HG03095 (cell line): ENCODE data around the gene KCNS3.

ENCODE experiments used
- ATAC-seq: cut with Tn5 transposase; IDR thresholded peaks from one replicate; pipeline ENCODE4 v1.9.1; 2021; ENCODE audit warnings: moderate library complexity; ENCODE audit not compliant: unreplicated experiment

The KCNS3 gene, protein sequence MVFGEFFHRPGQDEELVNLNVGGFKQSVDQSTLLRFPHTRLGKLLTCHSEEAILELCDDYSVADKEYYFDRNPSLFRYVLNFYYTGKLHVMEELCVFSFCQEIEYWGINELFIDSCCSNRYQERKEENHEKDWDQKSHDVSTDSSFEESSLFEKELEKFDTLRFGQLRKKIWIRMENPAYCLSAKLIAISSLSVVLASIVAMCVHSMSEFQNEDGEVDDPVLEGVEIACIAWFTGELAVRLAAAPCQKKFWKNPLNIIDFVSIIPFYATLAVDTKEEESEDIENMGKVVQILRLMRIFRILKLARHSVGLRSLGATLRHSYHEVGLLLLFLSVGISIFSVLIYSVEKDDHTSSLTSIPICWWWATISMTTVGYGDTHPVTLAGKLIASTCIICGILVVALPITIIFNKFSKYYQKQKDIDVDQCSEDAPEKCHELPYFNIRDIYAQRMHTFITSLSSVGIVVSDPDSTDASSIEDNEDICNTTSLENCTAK

DNA sequence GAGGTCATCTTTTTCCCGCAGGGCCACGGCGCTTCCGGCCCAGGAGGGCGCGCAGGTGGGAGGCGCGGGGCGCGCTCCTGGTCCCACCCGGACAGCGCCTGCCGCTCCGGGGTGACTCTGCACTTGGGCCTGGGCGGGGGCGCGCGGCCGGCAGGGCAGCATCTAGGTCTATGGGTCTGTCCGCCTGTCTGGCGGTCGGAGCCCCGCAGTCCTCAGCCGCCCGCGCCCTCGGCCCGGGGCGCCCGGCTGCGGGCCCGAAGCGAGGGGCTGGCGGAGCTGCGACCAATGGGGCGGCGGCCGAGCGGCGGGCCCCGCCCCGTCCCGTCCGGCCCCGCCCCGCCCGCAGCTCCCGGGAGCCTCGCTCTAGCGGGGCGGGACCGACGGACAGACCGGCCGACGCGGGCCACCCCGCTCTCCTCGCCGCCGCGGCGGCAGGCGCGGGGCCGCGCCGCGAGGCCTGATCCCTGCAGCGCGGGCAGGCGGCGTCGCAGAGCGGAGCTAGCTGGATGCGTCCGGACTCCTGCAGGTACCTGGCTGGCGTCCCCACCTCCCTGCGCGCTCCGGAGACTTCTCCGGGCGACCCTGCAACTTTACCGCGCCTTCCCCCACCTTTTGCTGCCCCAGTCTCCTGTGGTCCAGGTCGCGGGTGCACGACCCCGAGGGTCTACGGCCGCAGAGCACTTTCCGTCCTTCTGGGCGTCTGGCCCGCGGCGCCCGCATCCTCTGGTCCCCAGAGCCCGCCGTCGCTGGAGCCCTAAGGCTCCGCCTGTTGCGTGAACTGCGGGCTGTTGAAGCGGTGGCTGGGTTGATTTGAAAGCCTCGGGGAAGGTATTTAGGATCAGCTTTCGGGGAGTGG is at the start of gene KCNS3:
KCNS3 (plus strand) TSS at position 387 of the 856 bp plus-strand sequence. CDS start 52,342 bp downstream, outside the sequence.
- peak; percentile 80 for ATAC-seq

DNA sequence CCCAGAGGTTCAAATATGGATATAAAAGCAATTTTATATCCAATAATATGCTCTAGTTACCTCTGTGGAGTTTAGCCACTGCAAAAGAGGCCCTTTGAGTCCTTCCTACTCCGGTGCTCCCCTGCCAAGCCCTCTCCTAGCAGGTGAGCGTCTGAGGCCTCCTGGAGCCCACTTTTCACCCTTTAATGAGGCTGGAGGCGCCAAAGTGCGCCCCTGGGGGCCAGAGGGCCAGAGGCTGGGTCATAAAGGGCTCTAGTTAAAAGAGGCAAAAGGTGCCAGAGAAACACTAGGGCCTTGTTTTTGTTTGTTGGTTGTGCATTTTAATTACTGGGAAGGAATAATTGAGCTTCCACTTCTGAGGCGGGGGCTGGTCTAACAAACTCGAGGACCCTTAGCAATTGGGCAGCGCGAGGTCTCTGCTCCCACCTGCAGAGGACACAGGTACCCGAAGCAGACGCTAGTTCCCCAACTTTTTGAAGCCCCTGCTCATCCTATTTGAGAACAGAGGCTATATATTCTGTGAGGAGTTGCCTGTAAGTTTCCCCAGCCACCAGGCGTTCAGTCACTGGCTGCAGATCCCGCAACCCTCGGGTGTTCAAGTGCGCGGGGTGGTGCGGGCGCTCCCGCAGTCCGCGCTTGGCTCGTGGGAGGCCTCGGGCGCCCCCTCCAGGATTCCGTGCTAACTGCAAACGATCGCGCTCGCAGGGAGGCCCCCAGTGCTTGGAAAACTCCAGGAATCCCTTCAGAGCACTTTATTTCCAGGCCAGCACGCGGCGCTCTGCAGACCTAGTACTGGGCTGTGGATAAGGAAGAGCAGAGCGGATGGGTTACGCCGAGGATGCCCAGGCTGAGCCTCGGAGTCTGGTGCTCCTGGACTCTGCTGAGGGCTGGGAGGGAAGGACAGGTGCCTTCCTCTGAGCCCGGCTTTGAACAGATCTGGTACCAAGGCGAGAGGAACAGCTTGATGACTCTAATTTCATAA is 48.1 kb upstream of the KCNS3 start:
- peak; percentile 94 for ATAC-seq

DNA sequence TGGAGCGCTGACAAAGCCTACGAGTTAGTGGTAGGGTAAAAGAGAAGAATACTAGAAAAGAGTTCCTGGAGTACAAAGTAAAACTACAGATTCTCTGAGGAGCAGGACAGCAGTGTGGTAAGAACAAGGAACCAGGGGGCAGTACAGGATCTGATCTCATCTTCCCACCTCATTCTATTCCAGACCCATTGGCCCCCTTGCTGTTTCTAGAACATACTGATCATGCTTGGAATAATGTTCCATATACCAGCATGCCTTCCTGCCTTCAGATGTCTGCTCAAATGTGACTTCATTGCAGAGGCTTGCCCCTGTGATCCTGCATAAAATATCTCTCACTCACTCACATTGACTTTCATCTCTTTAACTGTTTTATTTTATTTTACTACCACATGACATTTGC is 43.0 kb upstream of the KCNS3 start:
- no peak for ATAC-seq

DNA sequence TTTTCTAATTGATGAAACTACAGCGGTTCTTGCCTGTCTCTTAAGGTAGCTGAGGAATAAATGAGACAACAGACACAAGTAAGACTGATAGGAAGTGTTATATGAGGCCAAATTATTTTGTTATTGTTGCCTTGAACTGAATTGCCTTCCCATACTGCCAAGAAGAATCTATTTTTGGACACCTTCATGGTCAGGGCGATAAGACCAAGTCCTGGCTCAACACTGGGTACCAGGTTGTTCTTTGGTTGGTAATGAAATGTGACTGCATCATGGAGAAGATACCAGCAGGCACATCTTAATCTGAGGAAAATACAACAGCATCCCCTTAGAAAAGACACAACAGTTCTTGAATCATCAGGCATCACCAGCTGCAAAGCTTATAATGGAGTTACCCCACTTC is 38.5 kb upstream of the KCNS3 start:
- ATAC-seq = no peak

DNA sequence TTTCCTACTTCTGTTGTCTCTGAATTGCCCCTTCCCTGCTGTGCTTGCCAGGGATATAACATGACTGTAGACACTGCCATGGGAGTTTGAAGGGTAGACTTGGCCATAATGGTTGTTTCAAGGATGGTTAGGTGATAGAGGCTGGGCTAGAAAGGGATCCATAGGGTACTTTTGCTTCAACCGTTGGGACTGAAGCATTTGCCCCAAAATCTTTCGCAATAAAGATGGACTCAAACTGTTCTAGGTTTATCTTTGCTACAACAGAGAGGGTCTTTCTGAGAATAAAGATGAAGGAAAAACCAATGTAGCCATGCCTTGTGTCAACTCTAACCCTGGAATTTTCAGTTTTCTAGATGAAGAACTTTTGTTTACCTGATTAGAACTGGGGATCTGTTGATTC is 35.0 kb upstream of the KCNS3 start:
- ATAC-seq = no peak

DNA sequence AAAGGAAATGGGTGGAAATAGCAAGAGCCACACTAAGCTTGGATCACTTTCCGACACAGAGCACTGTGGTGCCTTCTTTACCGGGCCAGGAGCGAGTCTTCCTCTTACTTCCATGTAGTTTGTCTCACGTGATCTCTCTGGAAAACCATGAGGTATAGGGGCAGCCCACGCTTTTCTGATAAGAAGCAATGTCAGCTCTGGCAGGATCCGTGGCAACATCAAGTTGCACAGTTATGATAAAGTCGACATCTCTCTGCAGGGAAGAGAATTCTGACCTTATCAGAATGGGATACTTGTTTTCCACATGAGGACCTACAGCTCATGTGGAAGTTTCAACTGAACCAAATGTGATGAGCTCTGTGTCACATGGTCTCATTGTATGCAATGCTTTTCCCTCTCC is 32.7 kb upstream of the KCNS3 start:
- no peak for ATAC-seq

DNA sequence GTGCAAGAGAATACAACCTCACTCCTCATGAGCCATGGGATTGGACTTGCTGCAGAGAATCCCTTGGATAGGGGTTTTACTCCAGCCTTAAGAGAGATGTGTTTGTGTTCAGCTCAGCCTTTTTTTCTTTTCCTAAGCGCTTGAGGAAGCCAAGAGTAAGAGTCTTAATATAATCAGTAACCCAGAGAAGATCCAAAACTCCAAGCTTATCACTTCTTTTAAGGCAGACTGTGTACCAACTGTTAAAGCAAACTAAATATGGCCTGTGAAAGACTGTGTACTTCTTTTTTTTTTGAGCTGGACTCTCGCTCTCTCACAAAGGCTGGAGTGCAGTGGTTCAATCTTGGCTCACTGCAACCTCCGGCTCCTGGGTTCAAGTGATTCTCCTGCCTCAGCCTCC is 31.8 kb upstream of the KCNS3 start:
- no peak for ATAC-seq

DNA sequence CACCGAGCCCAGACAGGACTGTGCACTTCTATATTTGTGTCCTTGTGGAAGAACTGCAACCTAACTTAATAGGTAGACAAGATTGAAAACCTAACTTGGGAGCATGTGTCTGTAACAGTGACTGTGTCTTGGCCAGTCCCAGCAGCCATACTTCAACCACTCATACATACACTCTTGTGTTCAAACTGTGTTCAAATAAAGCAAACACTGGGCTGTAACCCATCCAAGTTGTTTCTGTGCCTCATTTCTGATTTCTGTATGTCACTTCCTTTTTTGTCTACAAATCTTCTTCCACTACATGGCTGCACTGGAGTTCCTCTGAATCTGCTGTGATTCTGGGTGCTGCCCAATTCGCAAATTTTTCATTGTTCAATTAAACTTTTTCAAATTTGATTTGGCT is 31.2 kb upstream of the KCNS3 start:
- ATAC-seq = no peak

DNA sequence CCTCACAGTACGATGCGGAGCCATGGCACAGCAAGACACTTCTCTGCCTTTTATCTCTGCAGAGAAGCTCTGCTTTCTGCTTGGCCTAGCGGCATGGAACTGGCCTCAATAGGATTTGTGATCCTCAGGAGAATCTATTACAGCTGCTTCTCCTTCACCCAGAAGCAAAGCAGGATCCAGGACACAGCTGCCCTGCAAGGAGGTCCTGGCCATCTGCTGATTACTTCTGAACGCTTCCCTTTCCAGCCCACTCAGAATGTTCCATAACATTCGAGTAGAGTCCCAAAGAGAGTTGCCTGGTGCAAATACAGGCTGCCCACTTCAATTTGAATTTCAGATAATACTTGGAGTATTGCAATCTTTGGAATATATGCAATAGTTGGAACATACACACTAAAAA is 29.2 kb upstream of the KCNS3 start:
- ATAC-seq = no peak

DNA sequence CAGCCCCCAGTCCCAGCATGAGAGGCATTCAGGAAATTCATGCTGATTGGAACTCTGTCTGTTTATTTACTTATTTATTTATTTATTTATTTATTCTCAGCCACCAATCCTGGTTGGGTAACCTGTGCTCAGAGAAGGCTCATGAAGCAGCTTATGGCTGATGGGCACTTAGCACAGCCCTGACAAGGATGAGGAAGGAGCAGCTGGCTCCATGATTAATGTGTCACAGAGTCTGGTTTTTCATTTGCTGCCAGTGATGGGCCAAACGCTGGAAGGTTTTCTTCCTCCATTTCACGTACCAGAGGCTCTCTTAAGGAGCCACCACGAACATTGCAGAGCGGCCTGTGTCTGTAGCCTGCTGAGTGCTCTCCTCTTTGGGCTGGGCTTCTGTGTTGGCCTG is 28.3 kb upstream of the KCNS3 start:
- no peak for ATAC-seq

DNA sequence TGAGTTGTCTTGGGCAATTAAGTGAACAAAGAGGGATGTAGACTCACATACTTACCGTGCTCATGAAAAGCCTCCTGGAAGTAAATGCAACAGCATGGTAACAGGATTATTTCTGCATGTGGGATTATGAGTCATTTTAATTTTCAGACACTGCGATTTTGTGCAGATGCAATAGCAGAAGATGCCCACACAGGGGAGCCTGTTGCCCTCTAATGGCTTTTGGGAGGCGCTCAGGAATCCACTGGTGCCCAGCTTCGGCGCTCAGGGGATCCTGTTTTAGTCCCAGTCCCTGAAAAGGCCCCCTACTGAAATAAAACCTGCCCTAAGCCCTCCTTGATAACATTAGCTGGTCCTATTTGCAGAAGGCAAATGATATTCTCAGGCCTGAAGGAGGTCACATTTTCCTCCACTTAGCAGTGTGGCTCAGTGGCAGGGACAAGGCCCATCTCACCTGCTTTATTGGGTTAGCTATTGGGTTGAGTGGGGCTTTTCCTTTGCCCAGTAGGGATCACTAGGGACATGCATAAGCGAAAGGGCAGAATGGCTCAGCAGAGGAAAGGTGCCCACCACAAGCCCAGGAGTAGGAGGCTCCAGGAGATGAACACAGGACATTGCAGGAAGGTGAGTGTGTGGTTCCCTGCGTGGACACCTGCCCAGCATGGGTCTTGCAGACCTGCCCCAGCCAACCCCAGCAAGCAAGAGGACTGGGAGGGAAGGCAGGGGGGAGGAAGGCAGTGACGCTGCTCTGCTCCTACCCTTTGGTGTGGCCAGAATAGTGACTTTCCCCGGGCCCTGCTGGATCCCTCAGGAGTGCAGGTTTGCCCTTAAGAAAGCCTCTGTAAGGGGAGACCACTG is 26.5 kb upstream of the KCNS3 start:
- ATAC-seq = peak; percentile 77

DNA sequence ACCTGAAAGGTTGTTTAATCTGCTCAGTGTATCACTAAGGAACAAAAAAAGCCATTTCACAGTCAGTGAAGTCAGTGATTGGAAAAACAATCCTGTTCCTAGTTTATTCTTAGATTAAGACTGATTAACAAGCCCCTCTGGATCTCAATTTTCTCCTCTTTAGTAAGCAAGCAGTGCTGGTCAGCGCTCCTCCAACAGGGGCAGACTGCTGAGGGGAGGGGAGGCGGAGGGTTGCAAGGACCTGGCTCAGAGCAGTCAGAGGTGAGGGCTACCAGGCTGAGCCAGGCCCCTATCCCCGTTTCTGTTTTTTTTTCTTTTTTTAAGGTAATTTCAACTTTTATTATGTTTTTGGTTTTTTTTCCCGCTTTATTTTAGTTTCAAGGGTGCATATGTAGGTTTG is 24.7 kb upstream of the KCNS3 start:
- ATAC-seq = no peak

DNA sequence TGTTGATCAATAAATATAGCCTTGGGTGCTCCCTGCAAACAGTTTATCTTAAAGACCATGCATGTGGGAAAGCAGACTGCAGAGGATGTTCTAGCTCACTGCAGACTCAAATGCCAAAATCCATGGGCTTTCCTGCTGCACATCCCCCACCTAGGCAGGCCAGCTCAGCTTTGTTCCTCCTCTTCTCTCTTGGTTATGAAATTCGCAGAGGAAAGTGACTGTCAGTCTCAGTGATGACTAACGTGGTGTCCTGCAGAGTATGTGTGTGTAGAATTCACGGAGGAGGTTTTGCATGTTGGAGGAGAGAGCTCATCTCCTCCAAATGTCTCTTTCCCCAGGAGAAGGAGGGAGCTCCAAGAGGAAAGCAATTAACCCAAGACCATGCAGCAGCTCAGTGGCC is 21.4 kb upstream of the KCNS3 start:
- ATAC-seq = no peak

DNA sequence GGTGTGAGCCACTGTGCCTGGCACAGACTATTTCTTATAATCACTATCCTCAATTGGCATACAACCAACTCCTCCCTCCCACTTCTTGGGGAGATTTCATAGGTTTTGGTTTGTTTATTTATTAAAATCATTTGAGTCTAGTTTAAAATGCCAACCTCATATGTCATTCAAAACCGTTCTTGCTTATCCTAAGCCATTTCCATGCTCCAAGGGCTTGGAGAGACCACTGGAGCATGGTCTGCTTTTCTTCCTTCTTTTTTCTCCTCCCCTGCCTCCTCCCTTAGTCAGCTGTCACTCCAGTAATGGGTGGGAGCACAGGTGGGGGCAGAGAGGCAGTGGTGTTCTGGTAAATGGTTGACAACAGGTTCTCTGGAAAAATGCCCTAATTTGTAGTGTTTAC is 20.4 kb upstream of the KCNS3 start:
- ATAC-seq = no peak

DNA sequence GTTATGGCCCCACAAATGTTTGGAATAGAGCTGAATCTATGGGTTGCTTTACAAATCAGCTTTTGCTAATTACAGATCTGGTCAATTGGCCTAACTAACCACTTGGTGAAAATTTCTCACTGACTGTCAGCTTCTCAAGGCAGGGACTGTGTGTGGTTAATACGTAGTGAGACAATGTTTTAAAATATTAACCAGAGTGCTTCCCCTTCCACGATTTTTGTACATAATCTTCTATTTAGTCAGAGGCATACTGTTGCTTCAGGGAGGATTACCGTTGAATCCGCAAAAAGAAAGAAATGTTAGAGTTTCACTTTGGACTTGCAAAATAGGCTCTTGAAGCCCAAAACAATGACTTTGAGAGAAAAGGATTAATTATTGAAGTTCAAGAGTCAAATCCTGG is 14.9 kb upstream of the KCNS3 start:
- ATAC-seq = no peak

DNA sequence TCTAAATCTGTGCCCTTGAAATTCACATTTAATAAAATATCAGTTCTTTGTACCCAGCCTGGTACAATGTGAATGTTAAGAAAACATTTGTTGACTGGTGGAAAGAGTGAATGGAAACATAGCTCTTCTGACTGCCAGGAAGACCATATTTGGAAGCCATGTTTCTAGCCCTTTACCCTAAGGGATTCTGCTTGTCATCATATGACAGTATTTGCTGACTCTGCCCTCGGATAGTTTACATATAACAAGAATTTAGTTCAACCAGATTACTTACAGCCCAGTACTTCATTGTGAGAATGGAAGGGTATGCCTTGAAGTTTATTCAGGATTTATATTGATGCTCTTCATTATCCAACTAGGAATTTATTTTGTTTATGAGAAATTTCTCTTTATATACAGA is 13.8 kb upstream of the KCNS3 start:
- no peak for ATAC-seq

DNA sequence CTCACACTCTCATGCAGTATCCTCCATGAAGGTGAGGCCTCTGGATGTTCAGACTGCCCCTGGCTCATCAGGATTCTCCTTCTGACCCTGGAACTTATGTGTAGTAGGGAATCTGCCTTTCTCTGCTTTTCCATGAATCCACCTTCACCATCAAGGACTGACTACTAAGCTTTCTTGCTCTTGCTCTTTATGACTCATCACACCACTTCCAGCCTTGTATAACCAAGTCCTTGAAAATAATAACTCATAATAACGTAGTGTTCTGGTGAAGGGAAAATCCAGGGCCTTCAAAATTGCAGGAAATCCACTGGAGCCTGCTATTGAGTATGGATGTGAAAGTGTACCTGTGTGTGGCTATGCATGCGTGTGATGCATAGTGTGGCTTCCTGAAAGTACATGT is 11.3 kb upstream of the KCNS3 start:
- no peak for ATAC-seq

DNA sequence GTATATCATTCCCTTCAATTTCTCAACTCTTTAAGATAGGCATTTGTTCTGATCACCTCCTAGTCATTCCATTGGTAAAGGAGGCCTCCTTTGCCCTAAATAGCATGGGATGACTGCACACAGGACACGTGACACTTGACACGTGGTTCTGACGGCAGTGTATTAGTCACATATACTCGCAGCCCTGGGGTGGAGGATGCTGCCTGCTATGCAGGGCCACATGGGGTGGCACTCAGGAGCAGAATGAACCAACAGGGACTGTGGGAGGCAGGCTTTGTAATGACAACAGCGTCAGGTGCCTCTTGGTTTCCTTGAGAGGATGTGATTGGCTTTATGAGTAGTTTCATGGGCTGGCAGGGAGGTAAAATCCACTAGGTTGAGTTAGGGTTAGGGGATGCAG is 9.3 kb upstream of the KCNS3 start:
- no peak for ATAC-seq

DNA sequence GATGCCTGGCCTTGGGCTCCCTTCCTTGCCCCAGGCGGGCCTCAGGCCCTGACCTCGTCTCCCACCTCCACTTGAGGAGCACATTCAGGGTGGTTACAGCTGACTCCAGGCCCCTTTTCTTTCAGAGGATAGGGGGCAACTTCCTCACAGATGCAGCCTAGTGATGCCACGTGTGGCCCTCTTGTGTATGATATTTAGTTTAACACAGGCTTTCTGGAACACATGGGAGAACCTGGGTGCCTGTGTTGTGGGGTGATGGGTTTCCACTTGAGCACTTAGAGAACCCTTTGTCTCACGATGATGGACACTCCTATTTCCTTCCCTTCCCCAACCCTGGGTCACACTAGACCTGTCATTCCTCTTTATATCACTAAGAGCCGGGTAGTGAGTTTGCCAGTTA is 6.8 kb upstream of the KCNS3 start:
- ATAC-seq = no peak

DNA sequence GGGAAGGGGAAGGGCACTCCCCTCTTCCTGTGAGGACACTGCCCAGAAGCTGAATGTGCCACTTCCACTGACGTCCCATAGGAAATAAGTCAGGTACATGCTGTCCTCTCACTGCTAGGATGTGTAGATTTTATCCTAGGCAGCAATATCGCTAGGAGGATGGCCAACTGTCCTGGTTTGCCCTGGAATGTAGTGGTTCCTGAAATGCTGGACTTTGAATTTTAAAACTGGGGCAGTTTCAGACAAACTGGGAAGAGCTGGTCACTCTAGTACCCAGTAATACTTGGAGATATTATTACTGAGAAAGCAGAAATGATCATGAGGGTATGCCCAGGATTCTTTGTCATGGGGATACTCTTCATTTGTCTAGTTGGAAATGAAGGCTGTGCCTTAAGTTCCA is 5.4 kb upstream of the KCNS3 start:
- ATAC-seq = no peak
